Measurements from ENCODE around the gene PDGFRB.

GRCh38 chr5:150077060-150077459 is 78.6 kb downstream of the PDGFRB start:
- TF ChIP-seq POLR2A (IDR thresholded peaks at IDR 0.05) (no peak), CTCF (IDR thresholded peaks at IDR 0.05) (no peak)
